Small intestine (tissue), 7 donors: Measurements from ENCODE around the gene PLCD1. TPM values are rescaled to one million over a fixed set of nuclear protein-coding genes. Genes with fewer than 3 reads are reported as not detected.

Experiments used
- DNase-seq, 2 donors: peaks; one replicate each; pipeline versions ENCODE4 v3.0.0 to v3.0.0-alpha.2; 2013
- FAIRE-seq: peaks from 2 replicates; lab custom pipeline; 2012; peaks lifted over from hg19 to GRCh38; lab: Jason Lieb, UNC
- H3K27ac ChIP-seq, 3 donors: one replicate each; pipeline ENCODE4 v1.5.1; 2013; ENCODE audit warnings: low read length in 2 of 3, mild to moderate bottlenecking in 2 of 3, control low read depth in 1 of 3, inconsistent platforms in 1 of 3, low read depth in 1 of 3, moderate library complexity in 1 of 3
- H3K27me3 ChIP-seq, 3 donors: one replicate each; pipeline ENCODE4 v1.6.1; 2013; ENCODE audit warnings: low read length in 3 of 3, inconsistent platforms in 1 of 3; ENCODE audit not compliant: control insufficient read depth in 3 of 3, insufficient read depth in 3 of 3
- H3K36me3 ChIP-seq, 3 donors: one replicate each; pipeline ENCODE4 v1.6.1; 2013; ENCODE audit warnings: low read length in 3 of 3, inconsistent platforms in 1 of 3, low read depth in 1 of 3, mild to moderate bottlenecking in 1 of 3, moderate library complexity in 1 of 3; ENCODE audit not compliant: control insufficient read depth in 3 of 3, insufficient read depth in 2 of 3
- H3K4me1 ChIP-seq, 3 donors: one replicate each; pipeline ENCODE4 v1.6.1; 2013; ENCODE audit warnings: low read length in 2 of 3, inconsistent platforms in 1 of 3, low read depth in 1 of 3, mild to moderate bottlenecking in 1 of 3, moderate library complexity in 1 of 3; ENCODE audit not compliant: control insufficient read depth in 3 of 3, insufficient read depth in 2 of 3
- H3K4me3 ChIP-seq, 3 donors: one replicate each; pipeline ENCODE4 v1.5.1; 2013; ENCODE audit warnings: low read length in 3 of 3, control low read depth in 1 of 3, inconsistent platforms in 1 of 3, low read depth in 1 of 3, mild to moderate bottlenecking in 1 of 3, moderate library complexity in 1 of 3
- H3K9me3 ChIP-seq, 2 donors: one replicate each; pipeline ENCODE4 v1.6.1; 2013; ENCODE audit warnings: low read depth in 1 of 2, low read length in 1 of 2; ENCODE audit not compliant: control insufficient read depth in 2 of 2, insufficient read depth in 1 of 2
- WGBS, 3 donors: extraction: QIAGEN DNeasy Blood & Tissue Kit; methylation state at CpG; one replicate each; pipeline ENCODE4 v1.1.7; 2013; 5-methylcytosine and 5-hydroxymethylcytosine counted together
- polyA plus RNA-seq, 4 donors: library from polyadenylated mRNA; stranded (reverse) in 3 of 4; unstranded in 1 of 4; fragments of 200-250 nt in 3 of 4; fragments of 120-200 nt in 1 of 4; gene quantifications; one replicate each; pipeline versions ENCODE4 v1.2.1 to v1.2.3, GENCODE V29; 2013
- donor health status: healthy with polysubstance abuse.
- donor health status: control.
- donor health status: control.
- donor health status: Bipolar disorder and iron deficiency.
- donor health status: healthy.

PLCD1 gene
- polyA plus RNA-seq, 4 donors: 7.8 to 20.7 (median 12.6) TPM

- WGBS, 3 donors: 70 to 76% (median 70%) methylated on average over 4 of the region's 4 CpGs
- H3K9me3 ChIP-seq: no peaks in the 10 kb centered on the region
- H3K36me3 ChIP-seq: peaks cover 0 to 3% (median 0%) of the 10 kb centered on the region in 3 donors
- DNase-seq: no peak
- H3K4me1 ChIP-seq: peaks cover 0 to 30% (median 0%) of the 10 kb centered on the region in 3 donors
- peaks cover 0 to 26% (median 0%) of the 10 kb centered on the region in 3 donors for H3K27me3 ChIP-seq
- FAIRE-seq: no peak
- no peak overlapping the region for H3K27ac ChIP-seq
- H3K4me3 ChIP-seq: no peak overlapping the region
These were observed 2.6 kb downstream of the PLCD1 start for GRCh38 chr3:38026856-38027255.

- DNase-seq: peak in 1 of 2 donors; percentile 11
- no peak for FAIRE-seq
- Histone ChIP-seq H3K4me3 (peak overlapping the region in 1 of 3 donors; percentile 65), H3K4me1 (peaks cover 0 to 10% (median 0%) of the 10 kb centered on the region in 3 donors), H3K36me3 (peaks cover 0 to 25% (median 4%) of the 10 kb centered on the region in 3 donors), H3K27ac (peak overlapping the region in 2 of 3 donors; percentile 13 to 97), H3K27me3 (peaks cover 0 to 1% (median 0%) of the 10 kb centered on the region in 3 donors), H3K9me3 (no peaks in the 10 kb centered on the region)
- 80 to 84% (median 81%) methylated on average over 6 of the region's 6 CpGs for WGBS, 3 donors
These were observed 6.3 kb downstream of the PLCD1 start for GRCh38 chr3:38022896-38023709.

- no peak for FAIRE-seq
- no peak overlapping the region for H3K27ac ChIP-seq
These were observed 7.1 kb downstream of the PLCD1 start for GRCh38 chr3:38022301-38022700.

GRCh38 chr3:38021196-38021595 is 8.2 kb downstream of the PLCD1 start:
- no peak overlapping the region for H3K27ac ChIP-seq
- FAIRE-seq: no peak
- peaks cover 0 to 21% (median 0%) of the 10 kb centered on the region in 3 donors for H3K4me1 ChIP-seq
- peaks cover 0 to 2% of the 10 kb centered on the region in 2 donors for H3K9me3 ChIP-seq
- 83 to 97% (median 87%) methylated on average over 4 of the region's 4 CpGs for whole genome bisulfite sequencing, 3 donors
- no peak overlapping the region for H3K4me3 ChIP-seq
- H3K36me3 ChIP-seq: peaks cover 0 to 44% (median 4%) of the 10 kb centered on the region in 3 donors
- DNase-seq: no peak
- no peaks in the 10 kb centered on the region for H3K27me3 ChIP-seq

More at GRCh38 chr3:38022301-38022700, 7.1 kb downstream of the PLCD1 start:
- 55 to 74% (median 56%) methylated on average over 3 of the region's 3 CpGs for WGBS, 3 donors
- DNase-seq: no peak
- no peaks in the 10 kb centered on the region for H3K9me3 ChIP-seq
- H3K4me1 ChIP-seq: peaks cover 0 to 16% (median 0%) of the 10 kb centered on the region in 3 donors
- H3K27me3 ChIP-seq: no peaks in the 10 kb centered on the region
- no peak overlapping the region for H3K4me3 ChIP-seq
- peaks cover 0 to 33% (median 4%) of the 10 kb centered on the region in 3 donors for H3K36me3 ChIP-seq

GRCh38 chr3:38020342-38020726 is 9.1 kb downstream of the PLCD1 start:
- Histone ChIP-seq H3K9me3 (peaks cover 0 to 6% of the 10 kb centered on the region in 2 donors), H3K36me3 (peaks cover 2 to 51% (median 7%) of the 10 kb centered on the region in 3 donors), H3K27me3 (no peaks in the 10 kb centered on the region), H3K4me1 (peaks cover 0 to 17% (median 0%) of the 10 kb centered on the region in 3 donors), H3K27ac (no peak overlapping the region), H3K4me3 (no peak overlapping the region)
- 62 to 81% (median 73%) methylated on average over 3 of the region's 3 CpGs for WGBS, 3 donors
- no peak for FAIRE-seq
- no peak for DNase-seq

- H3K27me3 ChIP-seq: no peaks in the 10 kb centered on the region
- H3K27ac ChIP-seq: no peak overlapping the region
- H3K36me3 ChIP-seq: peaks cover 2 to 51% (median 7%) of the 10 kb centered on the region in 3 donors
- H3K4me3 ChIP-seq: no peak overlapping the region
- no peak for FAIRE-seq
- H3K9me3 ChIP-seq: peaks cover 0 to 6% of the 10 kb centered on the region in 2 donors
- DNase-seq: peak in 1 of 2 donors; percentile 22
- peaks cover 0 to 15% (median 0%) of the 10 kb centered on the region in 3 donors for H3K4me1 ChIP-seq
- WGBS, 3 donors: 71 to 85% (median 79%) methylated on average over 10 of the region's 10 CpGs
These were observed 9.6 kb downstream of the PLCD1 start for GRCh38 chr3:38019658-38020341.

- 87 to 92% (median 91%) methylated on average over 13 of the region's 13 CpGs for WGBS, 3 donors
- Histone ChIP-seq H3K9me3 (peaks cover 0 to 6% of the 10 kb centered on the region in 2 donors), H3K36me3 (peaks cover 2 to 51% (median 7%) of the 10 kb centered on the region in 3 donors), H3K27me3 (no peaks in the 10 kb centered on the region), H3K4me3 (no peak overlapping the region), H3K27ac (no peak overlapping the region), H3K4me1 (peaks cover 0 to 15% (median 0%) of the 10 kb centered on the region in 3 donors)
- DNase-seq: no peak
- no peak for FAIRE-seq
These were observed 10.9 kb downstream of the PLCD1 start for GRCh38 chr3:38018296-38019266.
